Measurements from ENCODE around the gene EIF3K.
"Not testable (repeated sequence)": the region's sequence is repeated elsewhere in the genome, so short reads cannot be mapped to it uniquely, and the experiment has no call there.

Gene EIF3K

DNA sequence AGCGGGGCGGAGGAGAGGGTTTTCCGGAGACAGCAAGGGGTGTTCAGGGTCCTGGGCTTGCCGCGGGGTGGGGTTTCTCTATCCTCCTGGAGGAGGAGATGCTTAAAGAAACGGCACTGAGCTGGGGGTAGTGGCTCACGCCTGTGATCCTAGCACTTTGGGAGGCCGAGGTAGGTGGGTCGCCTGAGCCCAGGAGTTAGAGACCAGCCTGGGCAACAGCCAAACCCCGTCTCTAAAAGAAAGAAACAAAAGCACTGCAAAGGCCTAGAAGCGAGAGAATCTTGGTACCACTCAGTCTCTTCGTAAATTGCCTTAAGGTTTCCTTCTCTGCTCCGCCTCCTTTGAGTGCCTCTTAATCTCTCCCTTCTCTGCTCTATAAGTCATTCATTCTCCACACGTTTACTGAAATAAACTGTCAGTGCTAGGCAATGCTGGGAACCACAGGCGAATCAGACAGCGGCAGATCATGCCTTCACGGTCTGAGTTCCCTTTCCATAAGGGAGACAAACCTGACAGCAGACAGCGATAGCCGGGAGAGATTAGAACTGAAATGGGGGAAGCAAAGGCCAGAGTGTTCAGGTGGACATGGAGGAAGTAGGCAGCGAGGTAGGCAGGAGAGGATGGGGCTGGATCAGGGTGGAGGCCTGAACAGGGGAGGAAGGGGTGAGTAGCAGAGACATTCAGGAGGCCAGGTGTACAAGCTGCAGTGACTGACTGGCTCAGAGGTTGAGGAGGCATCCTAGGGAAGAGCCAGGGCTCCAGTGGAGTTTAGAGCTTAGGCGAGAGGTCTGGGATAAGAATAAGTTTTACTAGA is 580 bp downstream of the EIF3K start:
- H3K27ac ChIP-seq: peak overlapping the region; percentile 77 to 90
- no peak for DNase-seq (ENCODE audit: low spot score)
- H3K4me3 ChIP-seq: peak overlapping the region; percentile 95
- TF ChIP-seq CTCF (IDR thresholded peaks at IDR 0.05): no peak

GRCh38 chr19:38624822-38625221 is 5.8 kb downstream of the EIF3K start:
- TF ChIP-seq CTCF (IDR thresholded peaks at IDR 0.05): no peak
- H3K4me3 ChIP-seq: no peak overlapping the region
- DNase-seq (ENCODE audit: low spot score): no peak
- H3K27ac ChIP-seq: no peak overlapping the region

DNA sequence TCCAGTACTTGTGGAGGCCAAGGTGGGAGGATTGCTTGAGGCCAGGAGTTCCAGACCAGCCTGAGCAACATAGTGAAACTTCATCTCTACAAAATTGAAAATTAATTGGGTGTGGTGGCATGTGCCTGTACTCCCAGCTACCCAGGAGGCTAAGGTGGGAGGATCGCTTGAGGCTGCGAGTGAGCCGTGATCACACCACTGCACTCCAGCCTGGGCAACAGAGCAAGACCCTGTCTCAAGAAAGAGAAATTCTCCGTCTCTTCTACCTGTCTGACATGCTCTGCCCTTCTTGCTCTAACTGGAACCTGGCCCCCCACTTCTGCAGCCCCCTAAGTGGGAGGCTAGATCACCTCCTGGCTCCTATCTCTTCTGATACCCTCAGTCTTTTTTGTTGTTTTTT is 7.4 kb downstream of the EIF3K start:
- Histone ChIP-seq H3K4me3 (no peak overlapping the region), H3K27ac (no peak overlapping the region)
- TF ChIP-seq CTCF (IDR thresholded peaks at IDR 0.05): no peak
- no peak for DNase-seq (ENCODE audit: low spot score)

- no peak for TF ChIP-seq CTCF (IDR thresholded peaks at IDR 0.05)
Observed at GRCh38 chr19:38629568-38629967, 10.6 kb downstream of the EIF3K start.

GRCh38 chr19:38631301-38631700 is 12.3 kb downstream of the EIF3K start:
- not testable (repeated sequence) for DNase-seq (ENCODE audit: low spot score); H3K4me3 ChIP-seq; H3K27ac ChIP-seq

More at GRCh38 chr19:38629568-38629967, 10.6 kb downstream of the EIF3K start:
- DNase-seq (ENCODE audit: low spot score): no peak
- H3K27ac ChIP-seq: no peak overlapping the region
- no peak overlapping the region for H3K4me3 ChIP-seq

DNA sequence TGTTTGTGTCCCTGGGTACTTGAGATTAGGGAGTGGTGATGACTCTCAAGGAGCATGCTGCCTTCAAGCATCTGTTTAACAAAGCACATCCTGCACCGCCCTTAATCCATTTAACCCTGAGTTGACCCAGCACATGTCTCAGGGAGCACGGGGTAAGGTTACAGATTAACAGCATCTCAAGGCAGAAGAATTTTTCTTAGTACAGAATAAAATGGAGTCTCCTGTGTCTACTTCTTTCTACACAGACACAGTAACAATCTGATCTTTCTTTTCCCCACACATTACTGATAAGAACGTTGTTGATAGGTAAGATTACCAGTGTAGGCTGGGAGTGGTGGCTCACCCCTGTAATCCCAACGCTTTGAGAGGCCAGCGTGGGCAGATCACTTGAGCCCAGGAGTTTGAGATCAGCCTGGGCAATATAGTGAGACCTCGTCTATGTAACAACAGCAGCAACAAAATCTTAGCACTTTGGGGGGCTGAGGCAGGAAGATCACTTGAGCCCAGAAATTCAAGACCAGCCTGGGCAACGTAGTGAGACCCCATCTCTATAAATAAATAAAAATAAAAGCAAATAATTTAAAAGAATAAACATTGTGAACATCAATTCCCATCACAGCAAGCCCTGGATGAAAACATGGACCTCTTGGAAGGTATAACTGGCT is 13.0 kb downstream of the EIF3K start:
- H3K27ac ChIP-seq; DNase-seq (ENCODE audit: low spot score); H3K4me3 ChIP-seq: not testable (repeated sequence)

GRCh38 chr19:38632476-38633213 is 13.7 kb downstream of the EIF3K start:
- Histone ChIP-seq H3K27ac (no peak overlapping the region), H3K4me3 (no peak overlapping the region)
- no peak for TF ChIP-seq CTCF (IDR thresholded peaks at IDR 0.05)
- no peak for DNase-seq (ENCODE audit: low spot score)

Data from coronary artery (tissue), 2 donors.